GM10847 (cell line): ENCODE measurements around the gene OGFOD3.

Experiments
- POLR2A ChIP-seq: IDR thresholded peaks from 2 replicates; pipeline ENCODE4 v1.6.1; 2011; ENCODE audit not compliant: insufficient read length; ENCODE audit errors: extremely low read depth

OGFOD3 gene

GRCh38 chr17:82390015-82390859 is 28.1 kb downstream of the OGFOD3 start:
- TF ChIP-seq POLR2A, result no peak

GRCh38 chr17:82389379-82389778 is 29.0 kb downstream of the OGFOD3 start:
- no peak for TF ChIP-seq POLR2A

- no peak for TF ChIP-seq POLR2A
These were observed 29.5 kb downstream of the OGFOD3 start for GRCh38 chr17:82388922-82389283.

- no peak for TF ChIP-seq POLR2A
These were observed 30.0 kb downstream of the OGFOD3 start for GRCh38 chr17:82388223-82388921.

- TF ChIP-seq POLR2A, result no peak
These were observed 30.7 kb downstream of the OGFOD3 start for GRCh38 chr17:82387705-82388106.

- no peak for TF ChIP-seq POLR2A
These were observed 31.3 kb downstream of the OGFOD3 start for GRCh38 chr17:82386881-82387704.

- no peak for TF ChIP-seq POLR2A
These were observed 32.0 kb downstream of the OGFOD3 start for GRCh38 chr17:82386255-82386831.

GRCh38 chr17:82385559-82386254 is 32.7 kb downstream of the OGFOD3 start:
- TF ChIP-seq POLR2A, result no peak

GRCh38 chr17:82384730-82385481 is 33.5 kb downstream of the OGFOD3 start:
- TF ChIP-seq POLR2A, result no peak

- no peak for TF ChIP-seq POLR2A
These were observed 34.2 kb downstream of the OGFOD3 start for GRCh38 chr17:82384051-82384729.

GRCh38 chr17:82383411-82383810 is 35.0 kb downstream of the OGFOD3 start:
- no peak for TF ChIP-seq POLR2A

- no peak for TF ChIP-seq POLR2A
These were observed 35.5 kb downstream of the OGFOD3 start for GRCh38 chr17:82382933-82383255.

GRCh38 chr17:82380860-82381702 is 37.3 kb downstream of the OGFOD3 start:
- no peak for TF ChIP-seq POLR2A
